SIG-M5 (cell line): Measurements from ENCODE around the gene PPIL4.

Source experiments
- DNase-seq: peaks from one replicate; lab custom pipeline; 2025; lab: John Stamatoyannopoulos, UW

Gene PPIL4

DNA sequence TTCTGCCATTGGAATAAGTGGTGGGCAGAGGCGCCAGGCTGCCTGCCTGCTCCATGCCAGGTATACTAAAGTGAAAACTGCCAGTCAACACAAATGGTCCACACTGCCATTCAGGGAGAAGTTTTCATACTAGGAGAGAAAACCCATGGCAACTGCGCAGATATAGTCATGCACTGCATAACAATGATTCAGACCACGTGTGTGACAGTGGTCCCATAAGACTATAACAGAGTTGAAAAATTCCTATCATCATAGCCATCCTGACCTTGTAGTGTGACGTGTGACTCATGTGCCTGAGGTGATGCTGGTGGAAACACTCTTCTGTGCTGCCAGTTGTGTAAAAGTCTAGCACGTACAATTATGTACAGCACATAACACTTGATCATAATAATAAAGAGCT lies 86.1 kb downstream of the PPIL4 start:
- DNase-seq, result no peak

DNA sequence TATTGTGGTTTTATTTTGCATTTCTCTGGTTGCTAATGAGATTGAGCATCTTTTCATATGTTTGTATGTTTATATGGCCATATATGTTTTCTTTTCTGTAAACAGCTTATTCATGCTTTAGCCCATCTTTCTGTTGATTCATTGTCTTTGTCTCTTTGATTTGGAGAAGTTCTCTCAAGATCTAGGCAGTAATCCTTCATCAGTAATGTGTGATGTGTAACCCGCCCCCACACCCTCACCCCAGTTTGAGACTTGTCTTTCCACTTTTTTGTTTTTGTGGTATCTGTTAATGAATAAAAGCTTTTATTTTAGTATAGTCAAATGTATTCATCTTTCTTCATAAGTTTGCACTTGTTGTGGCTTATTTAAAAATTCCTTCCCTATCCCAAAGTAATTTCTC lies 87.0 kb downstream of the PPIL4 start:
- no peak for DNase-seq

GRCh38 chr6:149458196-149458595 lies 87.6 kb downstream of the PPIL4 start:
- DNase-seq, result no peak

- DNase-seq, result no peak
These were observed 88.4 kb downstream of the PPIL4 start for GRCh38 chr6:149457316-149457884.

- DNase-seq, result no peak
These were observed 89.4 kb downstream of the PPIL4 start for GRCh38 chr6:149456311-149457021.

DNA sequence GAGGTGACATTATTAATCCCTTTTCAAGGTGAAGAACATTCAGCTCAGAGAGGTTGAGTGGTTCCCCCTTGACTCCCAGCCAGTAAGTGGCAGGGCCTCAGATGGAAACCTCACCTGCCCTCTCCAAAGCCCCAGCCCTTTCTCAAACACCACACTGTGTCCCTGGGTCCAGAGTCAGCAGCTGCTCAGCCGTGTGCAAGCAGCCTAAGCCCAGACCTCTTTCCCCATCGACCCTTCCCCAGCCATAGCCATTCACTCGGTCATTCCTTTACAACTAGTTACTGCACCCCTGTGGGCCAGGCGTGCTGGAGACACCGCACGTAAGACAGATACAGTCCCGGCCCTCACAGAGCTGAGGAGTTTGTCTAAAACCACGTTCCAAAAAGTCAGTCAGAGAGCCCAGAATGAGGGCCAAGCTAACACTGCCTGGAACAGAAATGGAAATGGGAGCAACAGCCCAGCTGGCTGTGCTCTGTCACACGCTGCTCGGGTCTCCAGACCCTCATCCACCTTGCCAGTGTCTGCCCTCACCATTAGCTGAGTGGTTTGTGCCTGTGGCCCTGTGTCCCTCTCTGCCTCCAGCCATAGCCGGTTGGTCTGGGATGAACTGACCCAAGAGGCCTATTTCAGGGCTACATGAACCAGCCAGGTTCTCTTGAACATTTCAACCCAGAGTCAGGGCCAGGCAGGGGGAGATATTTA lies 90.7 kb downstream of the PPIL4 start:
- DNase-seq, result no peak
